Measurements from ENCODE around the gene ZNF695.
"Not testable (repeated sequence)": the region's sequence is repeated elsewhere in the genome, so short reads cannot be mapped to it uniquely, and the experiment has no call there.

Gene ZNF695

DNA sequence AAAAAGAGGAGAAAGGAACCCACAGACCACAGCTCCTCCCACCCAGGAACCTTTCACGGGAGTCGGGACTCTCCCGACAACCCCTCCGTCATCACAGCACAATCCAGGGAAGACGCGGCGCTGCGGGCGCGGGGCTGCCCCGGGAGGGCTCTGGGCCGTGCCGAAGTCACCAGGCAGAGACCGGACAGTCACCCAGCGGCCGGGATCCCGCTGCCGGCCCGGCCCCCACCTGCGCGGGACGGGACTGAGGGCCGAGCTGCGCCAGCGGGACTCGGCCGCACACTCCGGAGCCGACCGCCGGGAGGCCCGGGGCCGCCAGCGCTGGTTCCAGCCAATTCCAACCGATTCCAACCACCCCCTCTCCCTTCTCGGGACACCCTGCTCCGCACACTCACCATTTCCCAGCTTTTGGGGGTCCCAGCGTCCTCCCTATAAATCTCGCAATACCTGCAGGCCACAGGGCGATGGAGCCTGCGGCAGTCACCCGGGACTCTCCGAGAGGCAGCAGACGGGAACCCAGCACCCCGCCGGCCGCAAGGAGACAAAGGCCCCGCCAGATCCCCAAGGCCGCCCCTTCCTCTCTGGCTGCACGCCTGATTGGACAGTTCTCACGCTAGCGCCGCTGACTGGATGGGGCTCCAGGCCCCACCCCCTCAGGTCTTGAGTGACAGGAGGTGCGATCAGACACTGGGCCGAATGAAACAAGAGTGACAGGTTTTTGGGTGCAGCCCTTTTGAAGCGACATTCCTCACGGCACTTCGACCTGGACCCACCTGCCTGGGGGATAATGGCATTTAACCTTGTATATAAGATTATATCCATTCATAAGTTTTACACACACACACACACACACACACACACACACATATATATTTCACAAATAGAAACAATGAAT, at the start of gene ZNF695:
ZNF695 (minus strand) TSS at position 547 of the 895 bp plus-strand sequence; CDS start at position 398, 149 bp downstream.
- peak; percentile 15 for DNase-seq

DNA sequence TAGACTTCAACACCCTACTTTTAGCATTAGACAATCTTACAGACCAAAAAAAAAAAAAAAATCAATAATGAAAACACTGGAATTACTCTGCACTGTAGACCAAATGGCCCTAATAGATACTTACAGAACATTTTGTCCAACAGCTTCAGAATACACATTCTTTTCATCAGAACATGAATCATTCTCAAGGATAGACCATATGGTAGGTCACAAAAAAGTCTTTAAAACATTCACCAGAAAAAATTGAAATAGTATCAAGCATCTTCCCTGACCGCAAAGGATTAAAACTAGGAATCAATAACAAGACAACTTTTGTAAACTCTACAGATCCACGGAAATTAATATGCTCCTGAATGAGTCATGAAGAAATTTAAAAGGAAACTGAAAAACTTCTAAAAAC, 48.2 kb upstream of the ZNF695 start:
- no peak for DNase-seq

DNA sequence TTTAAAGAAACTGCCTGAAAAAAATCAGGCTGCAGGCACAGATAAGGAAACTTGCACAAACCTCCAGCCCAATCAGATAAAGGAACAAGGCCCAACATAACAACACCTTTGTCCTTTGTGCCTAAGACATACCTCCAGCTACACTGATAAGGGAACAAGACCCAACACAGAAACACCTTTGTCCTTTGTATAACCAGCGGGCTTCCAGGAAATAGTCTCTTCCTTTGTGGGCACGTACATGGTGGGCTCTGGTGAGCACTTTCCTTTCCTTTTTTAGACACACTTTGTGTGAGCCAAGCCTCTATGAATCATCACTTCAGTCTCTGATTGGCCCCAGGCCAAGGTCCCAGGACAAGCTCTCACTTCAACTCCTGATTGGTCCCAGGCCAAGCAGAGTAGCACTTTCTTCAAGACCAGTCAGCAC, 47.1 kb upstream of the ZNF695 start:
- no peak for DNase-seq

DNA sequence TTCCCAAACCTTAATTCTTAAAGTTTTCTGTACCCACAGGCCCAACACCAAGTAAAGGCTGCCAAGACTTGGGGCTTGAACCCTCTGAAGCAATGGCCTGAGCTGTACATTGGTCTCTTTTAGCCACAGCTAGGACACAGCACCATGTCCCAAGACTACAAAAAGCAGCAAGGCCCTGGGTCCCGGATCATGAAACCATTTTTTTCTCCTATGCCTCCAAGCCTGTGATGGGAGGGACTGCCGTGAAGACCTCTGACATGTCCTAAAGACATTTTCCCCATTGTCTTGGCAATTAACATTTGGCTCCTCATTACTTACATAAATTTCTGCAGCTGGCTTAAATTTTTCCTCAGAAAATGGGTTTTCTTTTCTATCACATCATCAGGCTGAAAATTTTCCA, 39.8 kb upstream of the ZNF695 start:
- DNase-seq = no peak

DNA sequence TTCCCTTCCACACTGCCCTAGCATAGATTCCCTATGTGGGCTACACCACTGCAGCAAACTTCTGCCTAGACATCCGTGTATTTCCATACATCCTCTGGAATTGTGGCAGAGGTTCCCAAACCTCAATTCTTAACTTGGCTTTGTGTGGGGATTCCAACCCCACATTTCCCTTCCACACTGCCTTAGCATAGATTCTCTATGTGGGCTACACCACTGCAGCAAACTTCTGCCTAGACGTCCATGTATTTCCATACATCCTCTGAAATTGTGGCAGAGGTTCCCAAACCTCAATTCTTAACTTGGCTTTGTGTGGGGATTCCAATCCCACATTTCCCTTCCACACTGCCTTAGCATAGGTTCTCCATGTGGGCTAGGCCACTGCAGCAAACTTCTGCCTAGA, 39.4 kb upstream of the ZNF695 start:
- DNase-seq = no peak

DNA sequence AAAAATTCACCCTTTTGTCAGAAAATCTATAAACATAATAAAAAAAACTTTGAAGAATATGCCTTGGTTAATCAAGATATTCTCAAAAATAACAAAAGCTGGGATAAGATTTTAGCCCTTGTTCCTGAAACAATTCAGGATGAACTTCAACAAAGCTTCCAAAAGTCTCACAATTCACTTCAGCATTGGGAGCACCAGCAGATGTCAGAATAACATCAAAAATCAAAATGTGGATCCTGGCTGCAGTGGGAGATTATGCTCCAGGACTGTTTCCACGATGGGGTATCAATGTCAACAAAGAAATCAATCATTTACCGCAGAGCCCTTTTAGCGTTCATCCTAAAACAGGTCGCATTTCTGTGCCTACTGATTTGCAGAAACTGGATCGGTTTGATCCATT, 35.5 kb upstream of the ZNF695 start:
- no peak for DNase-seq

DNA sequence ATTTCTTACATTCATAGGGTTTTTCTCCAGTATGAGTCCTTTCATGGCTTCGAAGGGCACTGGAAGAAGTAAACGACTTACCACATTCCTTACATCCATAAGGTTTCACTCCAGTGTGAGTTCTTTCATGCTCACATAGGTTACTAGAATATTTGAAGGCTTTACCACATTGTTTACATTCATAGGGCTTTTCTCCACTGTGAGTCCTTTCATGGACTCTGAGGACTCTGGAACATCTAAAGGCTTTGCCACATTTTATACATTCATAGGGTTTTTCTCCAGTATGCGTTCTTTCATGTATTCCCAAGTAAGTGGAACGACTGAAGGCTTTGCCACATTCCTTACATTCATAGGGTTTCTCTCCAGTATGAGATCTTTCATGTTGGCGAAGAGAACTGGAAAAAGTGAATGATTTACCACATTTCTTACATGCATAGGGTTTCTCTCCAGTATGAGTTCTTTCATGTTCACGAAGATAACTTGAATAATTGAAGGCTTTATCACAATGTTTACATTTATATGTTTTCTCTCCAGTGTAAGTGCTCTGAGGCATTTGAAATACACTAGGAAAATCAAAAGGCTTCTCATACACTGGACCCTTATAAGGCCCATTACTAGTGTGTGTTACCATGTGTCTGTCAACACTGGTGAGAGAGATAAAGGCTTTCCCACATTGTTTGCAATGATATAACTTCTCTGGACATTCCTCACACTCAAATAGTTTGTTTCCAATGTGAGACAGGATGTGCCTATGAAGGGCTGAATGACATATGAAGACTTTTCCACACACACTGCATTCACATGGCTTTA, 29.9 kb upstream of the ZNF695 start:
- DNase-seq = no peak

DNA sequence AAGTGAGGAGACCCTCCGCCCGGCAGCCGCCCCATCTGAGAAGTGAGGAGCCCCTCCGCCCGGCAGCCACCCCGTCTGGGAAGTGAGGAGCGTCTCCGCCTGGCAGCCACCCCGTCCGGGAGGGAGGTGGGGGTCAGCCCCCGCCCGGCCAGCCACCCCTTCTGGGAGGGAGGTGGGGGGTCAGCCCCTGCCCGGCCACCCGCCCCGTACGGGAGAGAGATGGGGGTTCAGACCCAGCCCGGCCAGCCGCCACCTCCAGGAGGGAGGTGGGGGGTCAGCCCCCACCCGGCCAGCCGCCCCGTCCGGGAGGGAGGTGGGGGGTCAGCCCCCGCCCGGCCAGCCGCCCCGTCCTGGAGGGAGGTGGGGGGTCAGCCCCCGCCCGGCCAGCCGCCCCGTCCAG, 24.4 kb upstream of the ZNF695 start:
- DNase-seq = not testable (repeated sequence)

DNA sequence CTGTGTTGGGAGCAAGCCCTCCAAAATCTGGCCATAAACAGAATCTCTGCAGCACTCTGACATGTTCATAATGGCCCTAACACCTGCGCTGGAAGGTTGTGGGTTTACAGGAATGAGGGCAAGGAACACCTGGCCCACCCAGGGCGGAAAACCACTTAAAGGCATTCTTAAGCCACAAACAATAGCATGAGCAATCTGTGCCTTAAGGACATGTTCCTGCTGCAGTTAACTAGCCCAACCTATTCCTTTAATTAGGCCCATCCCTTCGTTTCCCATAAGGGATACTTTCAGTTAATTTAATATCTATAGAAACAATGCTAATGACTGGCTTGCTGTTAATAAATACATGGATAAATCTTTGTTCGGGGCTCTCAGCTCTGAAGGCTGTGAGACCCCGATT, 16.8 kb upstream of the ZNF695 start:
- not testable (repeated sequence) for DNase-seq

DNA sequence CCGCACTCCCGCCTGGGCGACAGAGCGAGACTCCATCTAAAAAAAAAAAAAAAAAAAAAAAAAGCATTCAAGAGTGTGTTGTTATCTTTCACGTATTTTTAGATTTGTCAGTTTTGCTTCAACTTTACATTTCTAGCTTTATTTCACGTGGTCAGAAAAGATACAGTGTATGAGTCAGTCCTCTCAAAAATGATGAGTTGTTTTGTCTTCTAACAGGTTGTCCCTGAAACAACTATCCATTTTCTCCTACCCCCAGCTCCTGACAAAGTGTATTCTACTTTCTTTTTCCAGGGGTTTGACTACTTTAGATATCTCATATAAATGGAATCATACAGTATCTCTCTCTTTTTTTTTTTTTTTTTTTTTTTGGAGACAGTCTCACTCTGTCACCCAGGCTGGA, 5.5 kb upstream of the ZNF695 start:
- DNase-seq = no peak

DNA sequence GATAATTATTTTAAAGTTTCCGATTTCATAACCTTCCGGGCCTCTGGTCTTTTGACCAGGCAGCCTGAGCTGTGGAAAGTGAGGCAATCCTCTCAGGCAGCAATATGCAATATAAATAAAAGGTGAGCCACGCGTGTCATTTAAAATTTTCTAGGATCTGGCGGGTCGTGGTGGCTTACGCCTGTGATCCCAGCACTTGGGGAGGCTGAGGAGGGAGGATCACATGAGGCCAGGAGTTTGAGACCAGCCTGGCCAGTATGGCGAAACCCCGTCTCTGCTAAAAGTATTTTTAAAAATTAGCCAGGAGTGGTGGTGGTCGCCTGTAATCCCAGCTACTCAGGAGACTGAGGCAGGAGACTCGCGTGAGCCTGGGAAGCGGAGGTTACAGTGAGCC, 546 bp upstream of the ZNF695 start:
- no peak for DNase-seq

DNA sequence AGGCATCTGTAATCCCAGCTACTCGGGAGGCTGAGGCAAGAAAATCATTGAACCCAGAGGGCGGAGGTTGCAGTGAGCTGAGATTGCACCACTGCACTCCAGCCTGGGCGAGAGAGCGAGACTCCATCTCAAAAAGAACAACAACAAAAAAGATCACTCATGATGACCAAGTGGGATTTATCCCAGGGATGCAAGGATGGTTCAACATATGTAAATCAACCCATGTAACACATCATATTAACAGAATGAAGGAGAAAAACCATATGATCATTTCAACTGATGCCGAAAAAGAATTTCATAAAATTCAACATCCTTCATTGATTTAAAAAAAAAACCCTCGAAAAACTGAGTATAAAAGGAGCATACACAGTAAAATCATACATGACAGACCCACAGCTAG, 3.8 kb downstream of the ZNF695 start:
- DNase-seq = not testable (repeated sequence)

DNA sequence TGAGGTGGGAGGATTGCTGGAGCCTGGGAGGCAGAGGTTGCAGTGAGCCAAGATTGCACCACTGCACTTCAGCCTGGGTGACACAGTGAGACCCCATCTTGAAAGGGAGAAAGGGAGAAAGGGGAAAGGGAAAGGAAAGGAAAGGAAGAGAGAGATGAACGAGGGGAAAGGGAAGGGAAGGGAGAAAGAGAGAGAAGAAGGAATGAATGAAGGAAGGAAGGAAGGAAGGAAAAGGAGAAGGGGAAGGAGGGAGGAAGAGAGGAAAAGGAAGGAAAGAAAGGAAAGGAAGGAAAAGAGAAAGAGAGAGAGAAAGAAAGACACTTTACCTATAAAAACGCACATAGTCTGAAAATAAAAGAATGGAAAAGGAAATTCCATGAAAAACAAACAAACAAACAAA, 18.0 kb downstream of the ZNF695 start:
- DNase-seq = no peak

DNA sequence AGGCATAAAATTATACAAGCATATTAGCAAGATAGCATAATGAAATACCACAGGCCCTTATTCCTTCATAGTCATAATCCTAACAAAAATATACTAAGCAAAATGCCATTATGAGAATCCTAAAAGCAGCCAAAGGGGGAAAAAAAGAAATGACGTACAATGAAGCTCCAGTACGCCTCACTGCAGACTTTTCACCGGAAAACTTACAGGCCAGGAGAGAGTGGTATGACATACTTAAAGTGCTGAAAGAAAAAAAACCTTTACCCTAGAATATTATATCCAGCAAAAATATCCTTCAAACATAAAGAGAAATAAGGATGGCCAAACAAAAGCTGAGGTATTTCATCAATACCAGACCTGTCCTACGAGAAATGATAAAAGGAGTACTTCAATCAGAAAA, 19.5 kb downstream of the ZNF695 start:
- no peak for DNase-seq

DNA sequence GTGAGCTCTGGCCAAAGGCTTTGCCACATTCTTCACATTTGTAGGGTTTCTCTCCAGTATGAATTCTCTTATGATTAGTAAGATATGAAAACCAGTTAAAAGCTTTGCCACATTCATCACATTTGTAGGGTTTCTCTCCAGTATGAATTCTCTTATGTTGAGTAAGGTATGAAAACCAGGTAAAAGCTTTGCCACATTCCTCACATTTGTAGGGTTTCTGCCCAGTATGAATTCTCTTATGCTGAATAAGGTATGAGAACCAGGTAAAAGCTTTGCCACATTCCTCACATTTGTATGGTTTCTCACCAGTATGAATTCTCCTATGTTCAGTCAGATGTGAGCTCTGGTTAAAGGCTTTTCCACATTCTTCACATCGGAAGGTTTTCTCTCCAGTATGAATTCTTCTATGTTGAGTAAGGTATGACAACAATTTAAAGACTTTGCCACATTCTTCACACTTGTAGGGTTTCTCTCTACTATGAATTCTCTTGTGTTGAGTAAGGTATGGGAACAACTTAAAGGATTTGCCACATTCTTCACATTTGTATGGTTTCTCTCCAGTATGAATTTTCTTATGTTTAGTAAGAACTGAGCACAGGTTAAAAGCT, 20.7 kb downstream of the ZNF695 start:
- no peak for DNase-seq

DNA sequence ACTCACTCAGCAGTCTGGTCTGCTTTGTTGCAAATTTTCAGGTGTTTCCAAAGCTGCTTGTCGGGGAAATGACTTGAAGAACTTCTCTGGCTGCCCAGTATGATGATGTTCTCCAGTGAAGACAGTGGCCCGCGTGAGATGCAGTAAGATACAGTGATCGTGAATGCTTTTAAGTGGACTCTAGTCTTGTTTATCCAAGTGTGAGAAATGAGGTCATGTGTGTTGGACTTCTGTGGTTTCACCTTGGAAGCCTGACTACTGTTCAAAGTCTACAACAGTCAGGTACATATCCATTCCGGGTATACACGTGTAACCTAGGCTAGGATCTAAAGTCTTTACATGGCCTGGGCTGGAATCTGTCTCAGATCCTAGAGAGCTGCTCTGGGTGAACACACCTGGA, 29.1 kb downstream of the ZNF695 start:
- no peak for DNase-seq

DNA sequence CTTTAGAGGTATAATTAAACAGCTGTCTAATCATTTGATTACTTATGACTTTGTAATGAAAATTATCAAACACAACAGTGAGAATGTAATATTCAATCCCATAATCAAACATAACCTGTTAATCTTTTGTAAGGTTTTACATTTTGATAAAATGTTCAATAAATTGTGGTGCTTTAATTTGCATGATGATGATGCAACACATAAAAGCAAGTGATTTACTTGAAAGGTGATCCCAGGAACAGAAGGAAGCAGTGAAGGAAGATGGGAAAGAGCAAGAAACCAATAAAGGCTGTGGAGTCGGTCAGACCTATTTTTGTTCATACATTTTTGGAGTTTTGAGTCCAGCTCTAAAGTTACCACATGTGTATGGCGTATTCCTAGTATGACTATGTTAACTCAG, 29.6 kb downstream of the ZNF695 start:
- no peak for DNase-seq

DNA sequence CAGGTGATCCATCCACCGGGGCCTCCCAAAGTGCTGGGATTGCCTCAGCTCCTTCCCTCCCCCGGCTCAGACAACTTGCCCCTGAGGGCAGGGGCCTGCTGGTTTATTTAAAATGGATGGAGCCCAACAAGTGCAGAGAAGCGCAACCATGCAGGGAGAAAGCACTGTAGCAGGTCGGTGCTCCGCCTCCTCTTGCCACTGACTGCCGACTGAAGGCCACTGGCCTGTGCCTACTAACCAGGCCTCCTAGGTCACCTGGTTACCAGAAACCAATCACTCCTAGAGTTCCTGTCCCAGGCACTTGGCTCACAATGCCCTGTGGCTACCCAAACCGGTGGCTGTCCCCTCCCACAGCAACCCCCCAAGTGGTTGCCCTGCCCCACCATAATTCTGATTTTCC, 35.9 kb downstream of the ZNF695 start:
- DNase-seq = no peak

DNA sequence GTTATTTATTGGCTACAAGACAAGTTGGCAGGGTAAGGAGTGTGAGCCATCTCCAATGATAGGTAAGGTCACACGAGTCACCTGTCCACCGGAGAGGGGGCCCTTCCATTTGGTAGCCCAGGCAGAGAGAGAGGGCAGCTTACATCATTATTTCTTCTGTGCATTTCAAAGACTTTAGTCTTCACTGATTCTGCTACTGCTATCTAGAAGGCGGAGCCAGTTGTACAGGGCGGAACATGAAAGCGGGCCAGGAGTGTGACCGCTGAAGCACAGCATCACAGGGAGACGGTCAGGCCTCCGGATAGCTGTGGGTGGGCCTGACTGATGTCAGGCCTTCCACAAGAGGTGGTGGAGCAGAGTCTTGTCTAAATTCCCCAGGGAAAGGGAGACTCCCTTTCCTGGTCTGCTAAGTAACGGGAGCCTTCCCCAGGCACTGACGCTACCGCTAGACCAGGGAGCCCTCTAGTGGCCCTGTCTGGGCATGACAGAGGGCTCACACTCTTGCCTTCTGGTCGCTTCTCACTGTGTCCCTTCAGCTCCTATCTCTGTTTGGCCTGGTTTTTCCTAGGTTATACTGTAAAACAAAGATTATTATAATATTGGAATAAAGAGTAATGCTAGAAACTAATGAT, 36.7 kb downstream of the ZNF695 start:
- peak; percentile 68 for DNase-seq

DNA sequence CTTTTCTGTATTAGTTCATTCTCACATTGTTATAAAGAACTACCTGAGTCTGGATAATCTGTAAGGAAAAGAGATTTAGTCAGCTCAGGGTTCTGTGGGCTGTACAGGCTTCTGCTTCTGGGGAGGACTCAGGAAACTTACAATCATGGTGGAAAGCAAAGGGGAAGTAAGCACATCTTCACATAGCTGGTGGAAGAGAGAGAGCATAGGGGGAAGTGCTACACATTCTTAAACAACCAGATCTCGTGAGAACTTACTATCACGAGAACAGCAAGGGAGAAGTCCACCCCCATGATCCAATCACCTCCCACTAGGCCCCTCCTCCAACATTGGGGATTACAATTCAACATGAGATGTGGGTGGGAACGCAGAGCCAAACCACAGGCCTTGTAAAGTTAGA, 38.2 kb downstream of the ZNF695 start:
- no peak for DNase-seq

DNA sequence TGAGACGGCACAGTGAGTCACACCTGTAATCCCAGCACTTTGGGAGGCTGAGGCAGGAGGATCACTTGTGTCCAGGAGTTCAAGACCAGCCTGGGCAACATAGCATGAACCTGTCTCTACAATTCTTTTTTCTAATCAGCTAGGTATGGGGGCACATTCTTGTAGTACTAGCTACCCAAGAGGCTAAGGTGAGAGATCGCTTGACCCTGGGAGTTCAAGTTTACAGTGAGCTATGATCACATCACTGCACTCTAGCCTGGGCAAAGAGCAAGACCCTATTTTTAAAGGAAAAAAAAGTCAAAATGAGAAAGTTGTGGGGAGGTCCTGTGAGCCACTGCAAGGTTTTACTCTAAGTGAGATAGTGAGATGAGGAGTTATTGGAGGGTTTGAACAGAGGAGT, 41.4 kb downstream of the ZNF695 start:
- no peak for DNase-seq

DNA sequence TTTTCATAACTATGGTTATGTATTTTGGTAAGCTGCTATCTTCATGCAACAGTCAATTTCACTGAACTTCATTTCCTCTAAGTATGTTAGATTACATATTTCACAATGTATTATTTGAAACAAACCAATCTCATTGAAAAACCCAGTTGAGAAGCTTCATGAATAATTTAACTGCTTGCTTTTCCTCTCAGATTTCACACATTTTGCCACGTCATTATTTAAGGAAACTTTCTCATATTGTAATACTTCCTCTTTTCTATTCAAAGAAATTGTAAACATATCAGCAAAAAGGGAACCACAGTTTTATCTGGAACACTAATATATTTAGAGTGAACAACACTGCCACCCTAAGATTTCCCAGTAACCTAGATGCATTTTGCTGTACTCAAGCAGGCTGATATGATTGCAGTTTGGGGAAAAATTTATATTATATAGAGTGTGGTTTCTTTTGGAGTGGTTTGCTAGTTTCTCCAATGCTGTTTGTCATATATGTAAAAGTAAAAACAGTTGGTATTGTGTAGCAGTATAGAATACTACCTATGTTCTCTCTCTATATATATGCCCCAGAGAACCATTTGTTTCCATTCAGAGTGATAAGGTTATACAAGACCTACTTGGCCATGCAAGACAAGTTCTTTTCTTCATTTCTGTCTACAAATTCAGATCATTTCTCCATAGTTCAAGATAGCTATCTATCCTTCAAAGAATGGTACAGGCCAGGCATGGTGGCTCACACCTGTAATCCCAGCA, 47.7 kb downstream of the ZNF695 start:
- DNase-seq = peak; percentile 74
